H1 (cell line): ENCODE results near the gene EML4. TPM values are rescaled to one million over a fixed set of nuclear protein-coding genes. Genes with fewer than 3 reads are reported as not detected.

Experiments used
- CTCF ChIA-PET: fragments of 300-600 bp; sonication (Branson Sonifier 250); formaldehyde crosslinking; loops from one replicate; lab custom pipeline; 2021; ENCODE audit not compliant: partially characterized antibody; lab: Charles Lee
- POLR2A ChIA-PET: fragments of 300-600 bp; sonication (Branson Sonifier 250); formaldehyde crosslinking; loops from one replicate; lab custom pipeline; 2021; ENCODE audit warnings: inconsistent platforms; ENCODE audit not compliant: partially characterized antibody; lab: Charles Lee
- DNase-seq, 2 experiments: peaks; one replicate each; pipeline versions ENCODE4 v3.0.0 to v3.0.0-alpha.2; 2010 to 2022; ENCODE audit warnings: low spot score in 2 of 2, low read depth in 1 of 2, mixed read lengths in 1 of 2
- FAIRE-seq: peaks from 2 replicates; lab custom pipeline; 2011; peaks lifted over from hg19 to GRCh38; lab: Jason Lieb, UNC
- H2AFZ ChIP-seq: 2 replicates; pipeline ENCODE4 v1.8.1; 2012; ENCODE audit warnings: low read length, inconsistent platforms
- H2AK5ac ChIP-seq: 2 replicates; pipeline ENCODE4 v1.6.1; 2013; ENCODE audit warnings: low read depth, low read length
- H2BK120ac ChIP-seq: replicated peaks from 2 replicates; pipeline ENCODE3; 2013; ENCODE audit warnings: low read depth, low read length, inconsistent platforms
- H2BK12ac ChIP-seq: 2 replicates; pipeline ENCODE4 v1.6.1; 2013; ENCODE audit warnings: low read depth, low read length
- H2BK15ac ChIP-seq: 2 replicates; pipeline ENCODE4 v1.6.1; 2013; ENCODE audit warnings: low read length
- H2BK20ac ChIP-seq: 2 replicates; pipeline ENCODE4 v1.6.1; 2013; ENCODE audit warnings: low read length
- H2BK5ac ChIP-seq: 2 replicates; pipeline ENCODE4 v1.6.1; 2013; ENCODE audit warnings: low read depth, low read length
- H3K14ac ChIP-seq: 2 replicates; pipeline ENCODE4 v1.6.1; 2013; ENCODE audit warnings: inconsistent platforms; ENCODE audit not compliant: insufficient read length
- H3K18ac ChIP-seq: 2 replicates; pipeline ENCODE4 v1.6.1; 2013; ENCODE audit warnings: low read length; ENCODE audit errors: extremely low read depth
- H3K23ac ChIP-seq: 2 replicates; pipeline ENCODE4 v1.6.1; 2013; ENCODE audit warnings: inconsistent platforms; ENCODE audit not compliant: insufficient read length
- H3K23me2 ChIP-seq: 2 replicates; pipeline ENCODE4 v1.6.1; 2013; ENCODE audit warnings: low read depth, low read length
- H3K27ac ChIP-seq: 2 replicates; pipeline ENCODE4 v1.6.1; 2011; ENCODE audit warnings: low read depth, low read length, inconsistent platforms
- H3K27me3 ChIP-seq, 4 experiments: replicated peaks in 1 of 4; 1 replicate in 1 of 4; 2 replicates in 3 of 4; pipeline versions ENCODE4 v1.6.1 to v1.8.1; 2011 to 2013; ENCODE audit warnings: low read length in 3 of 4, mild to moderate bottlenecking in 3 of 4, inconsistent platforms in 2 of 4, mixed read lengths in 2 of 4, moderate library complexity in 1 of 4; ENCODE audit not compliant: control insufficient read depth in 3 of 4, insufficient read depth in 3 of 4; ENCODE audit errors: extremely low read depth in 1 of 4
- H3K36me3 ChIP-seq, 4 experiments: 2 replicates each; pipeline versions ENCODE4 v1.6.1 to v1.8.1; 2011 to 2013; ENCODE audit warnings: mild to moderate bottlenecking in 4 of 4, low read length in 3 of 4, moderate library complexity in 2 of 4, control low read depth in 1 of 4, inconsistent platforms in 1 of 4; ENCODE audit not compliant: insufficient read depth in 4 of 4, control insufficient read depth in 2 of 4
- H3K4ac ChIP-seq: replicated peaks from 2 replicates; pipeline ENCODE3; 2013; ENCODE audit warnings: low read length, low read depth, mixed read lengths, inconsistent platforms; ENCODE audit not compliant: insufficient read length
- H3K4me1 ChIP-seq, 4 experiments: replicated peaks in 1 of 4; 1 replicate in 1 of 4; 2 replicates in 3 of 4; pipeline versions ENCODE4 v1.6.1 to v1.8.1; 2011 to 2013; ENCODE audit warnings: low read length in 3 of 4, inconsistent platforms in 2 of 4, mixed read lengths in 1 of 4; ENCODE audit not compliant: insufficient read depth in 4 of 4, control insufficient read depth in 3 of 4
- H3K4me2 ChIP-seq, 2 experiments: 2 replicates each; pipeline versions ENCODE4 v1.6.1 to v1.8.1; 2011 to 2013; ENCODE audit warnings: low read depth in 2 of 2, low read length in 2 of 2, control low read depth in 1 of 2, inconsistent platforms in 1 of 2, mild to moderate bottlenecking in 1 of 2; ENCODE audit not compliant: insufficient read depth in 1 of 2
- H3K4me3 ChIP-seq, 4 experiments: fragments of 200-600, 300-600 bp in 1 of 4; sonication (generic), shearing (Covaris generic), sonication (Bioruptor Twin) in 1 of 4; 2 replicates each; pipeline versions ENCODE4 v1.5.1 to v1.8.1; 2011 to 2016; ENCODE audit warnings: low read length in 4 of 4, low read depth in 3 of 4, control low read depth in 2 of 4, inconsistent platforms in 2 of 4, mild to moderate bottlenecking in 2 of 4, mixed read lengths in 1 of 4, moderate library complexity in 1 of 4; ENCODE audit not compliant: insufficient read depth in 2 of 4; ENCODE audit errors: extremely low read depth in 1 of 4
- H3K56ac ChIP-seq: replicated peaks from 2 replicates; pipeline ENCODE3; 2013; ENCODE audit warnings: low read depth, mild to moderate bottlenecking, mixed read lengths, low read length, inconsistent platforms; ENCODE audit not compliant: insufficient read length
- H3K79me1 ChIP-seq: 2 replicates; pipeline ENCODE4 v1.6.1; 2013; ENCODE audit warnings: low read depth, low read length, control low read depth
- H3K79me2 ChIP-seq, 2 experiments: 2 replicates each; pipeline versions ENCODE4 v1.6.1 to v1.8.1; 2012 to 2013; ENCODE audit warnings: low read length in 2 of 2, mild to moderate bottlenecking in 2 of 2, inconsistent platforms in 1 of 2; ENCODE audit not compliant: insufficient read depth in 2 of 2, control insufficient read depth in 1 of 2
- H3K9ac ChIP-seq, 4 experiments: replicated peaks in 1 of 4; 1 replicate in 1 of 4; 2 replicates in 3 of 4; pipeline versions ENCODE4 v1.6.1 to v1.8.1; 2011 to 2013; ENCODE audit warnings: low read depth in 3 of 4, low read length in 3 of 4, control low read depth in 2 of 4, mild to moderate bottlenecking in 2 of 4, moderate library complexity in 2 of 4, inconsistent platforms in 1 of 4; ENCODE audit errors: extremely low read depth in 1 of 4
- H3K9me3 ChIP-seq, 2 experiments: 2 replicates each; pipeline versions ENCODE4 v1.6.1 to v1.8.1; 2012 to 2013; ENCODE audit warnings: mild to moderate bottlenecking in 2 of 2, moderate library complexity in 2 of 2, control low read depth in 1 of 2, inconsistent platforms in 1 of 2, low read depth in 1 of 2, low read length in 1 of 2, mixed read lengths in 1 of 2; ENCODE audit not compliant: insufficient read depth in 2 of 2
- H4K20me1 ChIP-seq, 2 experiments: replicated peaks in 1 of 2; 2 replicates each; pipeline versions ENCODE3 to v1.8.1; 2011 to 2013; ENCODE audit warnings: inconsistent platforms in 2 of 2, low read length in 2 of 2, mild to moderate bottlenecking in 1 of 2; ENCODE audit not compliant: insufficient read depth in 2 of 2, control insufficient read depth in 1 of 2
- H4K5ac ChIP-seq: 2 replicates; pipeline ENCODE4 v1.6.1; 2013; ENCODE audit warnings: low read length, low read depth, mixed read lengths, inconsistent platforms; ENCODE audit not compliant: insufficient read length
- H4K8ac ChIP-seq: 2 replicates; pipeline ENCODE4 v1.8.0; 2013; ENCODE audit warnings: mild to moderate bottlenecking, moderate library complexity, low read length, inconsistent platforms; ENCODE audit not compliant: insufficient read depth; ENCODE audit errors: extremely low read depth
- H4K91ac ChIP-seq: replicated peaks from 2 replicates; pipeline ENCODE3; 2013; ENCODE audit warnings: low read length, mixed read lengths, inconsistent platforms; ENCODE audit not compliant: insufficient read length
- BCL11A ChIP-seq, 2 experiments: IDR thresholded peaks; one replicate each; pipeline ENCODE4 v1.6.1; 2011; ENCODE audit warnings: low read depth in 2 of 2, low read length in 2 of 2, mild to moderate bottlenecking in 2 of 2
- CREB1 ChIP-seq: IDR thresholded peaks from 2 replicates; pipeline ENCODE4 v1.6.1; 2012; ENCODE audit warnings: inconsistent platforms
- CTCF ChIP-seq, 3 experiments: IDR thresholded peaks; 1 replicate in 2 of 3; 2 replicates in 1 of 3; pipeline versions ENCODE4 v1.5.1 to v1.6.1; 2011; ENCODE audit warnings: low read length in 3 of 3, mild to moderate bottlenecking in 3 of 3, inconsistent platforms in 2 of 3, low read depth in 1 of 3, moderate library complexity in 1 of 3; ENCODE audit not compliant: insufficient read depth in 1 of 3; ENCODE audit errors: control extremely low read depth in 1 of 3
- KDM5A ChIP-seq: fragments of 200-600 bp; IDR thresholded peaks from 2 replicates; pipeline ENCODE4 v1.7.1; 2012; ENCODE audit warnings: mild to moderate bottlenecking, low read length, inconsistent platforms, mixed read lengths
- MAFK ChIP-seq: IDR thresholded peaks from 2 replicates; pipeline ENCODE4 v1.6.1; 2012; ENCODE audit warnings: low read depth, mild to moderate bottlenecking, improper control_type of control experiment, low read length
- NRF1 ChIP-seq: IDR thresholded peaks from 2 replicates; pipeline ENCODE4 v1.6.1; 2011; ENCODE audit warnings: mild to moderate bottlenecking, low read depth, low read length, improper control_type of control experiment
- POLR2AphosphoS5 ChIP-seq: IDR thresholded peaks from 2 replicates; pipeline ENCODE4 v1.6.1; 2011; ENCODE audit warnings: low read depth, low read length
- RBBP5 ChIP-seq: IDR thresholded peaks from 2 replicates; pipeline ENCODE4 v1.7.1; 2012; ENCODE audit warnings: low read depth, mild to moderate bottlenecking, inconsistent platforms, low read length, moderate library complexity, borderline replicate concordance
- SIRT6 ChIP-seq: IDR thresholded peaks from one replicate; pipeline ENCODE4 v1.7.1; 2012; ENCODE audit warnings: low read length, inconsistent platforms
- SP4 ChIP-seq: IDR thresholded peaks from 2 replicates; pipeline ENCODE4 v1.6.1; 2012; ENCODE audit warnings: low read length, inconsistent platforms
- TCF12 ChIP-seq: IDR thresholded peaks from 2 replicates; pipeline ENCODE4 v1.6.1; 2011; ENCODE audit warnings: low read depth, mild to moderate bottlenecking, low read length
- polyA plus RNA-seq, 7 experiments: library from polyadenylated mRNA; depleted of rRNA in 3 of 7; stranded (reverse) in 5 of 7; unstranded in 2 of 7; fragments of >200 nt in 5 of 7; fragments of 200-250 nt in 2 of 7; gene quantifications; 1 replicate in 5 of 7; 2 replicates in 1 of 7; 4 replicates in 1 of 7; pipeline versions ENCODE4 v1.2.1 to v1.2.3, GENCODE V29; 2011 to 2013; ENCODE audit warnings: missing spikeins in 2 of 7, mixed read lengths in 2 of 7
- total RNA-seq: library from RNA; stranded (reverse); fragmentation: NEBNext Ultra II Directional; extraction: Animal tissue kit (Norgen Biotek cat#: 25700); gene quantifications from 2 replicates; pipeline ENCODE4 v1.2.1, GENCODE V29; 2021

The EML4 gene
- total and polyA plus RNA-seq, 2 of the 8 experiments (the other 6 are each of a cell fraction or from before 2014, with no cell fraction given) = 50.1 to 104 TPM

GRCh38 chr2:42317945-42318344 lies 148.8 kb downstream of the EML4 start:
- H3K4ac ChIP-seq = no peak overlapping the region
- no peak overlapping the region for H2BK12ac ChIP-seq
- peaks cover 0 to 1% of the 10 kb centered on the region in 2 experiments for H4K20me1 ChIP-seq
- no peak overlapping the region for H3K23ac ChIP-seq
- peaks cover 0 to 37% (median 14%) of the 10 kb centered on the region in 4 experiments; a peak in 5 of 8 replicates for H3K36me3 ChIP-seq
- no peak overlapping the region for H2BK120ac ChIP-seq
- no peak overlapping the region for H2BK15ac ChIP-seq
- H3K9ac ChIP-seq = no peak overlapping the region
- TF ChIP-seq RBBP5 (no peak), MAFK (no peak), SIRT6 (no peak), POLR2AphosphoS5 (no peak), TCF12 (no peak), CTCF (IDR thresholded peaks at IDR 0.05; ENCODE audit: control extremely low read depth in 1 of 3, insufficient read depth in 1 of 3, low read depth in 1 of 3, low read length in 3 of 3) (no peak), NRF1 (no peak), KDM5A (no peak), CREB1 (no peak), SP4 (no peak), BCL11A (IDR thresholded peaks at IDR 0.05; ENCODE audit: low read depth in 2 of 2, low read length in 2 of 2) (no peak)
- H3K79me2 ChIP-seq = no peaks in the 10 kb centered on the region
- H3K4me1 ChIP-seq = no peaks in the 10 kb centered on the region
- H3K4me3 ChIP-seq = no peak overlapping the region
- H3K4me2 ChIP-seq = no peak overlapping the region
- H3K9me3 ChIP-seq = no peaks in the 10 kb centered on the region
- DNase-seq (no peak), FAIRE-seq (no peak)
- no peak overlapping the region for H4K5ac ChIP-seq
- ChIA-PET POLR2A (no interaction called here), CTCF (interaction anchor here (0.6 kb wide), 1 partner anchor 343 kb away, joined by 3 read pairs; no protein-coding TSS in a partner anchor)
- no peaks in the 10 kb centered on the region for H3K79me1 ChIP-seq
- no peaks in the 10 kb centered on the region for H3K23me2 ChIP-seq
- H3K14ac ChIP-seq = no peak overlapping the region
- H3K18ac ChIP-seq = no peak overlapping the region
- no peak overlapping the region for H4K8ac ChIP-seq
- H3K27ac ChIP-seq = no peak overlapping the region
- H4K91ac ChIP-seq = no peak overlapping the region
- no peak overlapping the region for H2BK20ac ChIP-seq
- no peak overlapping the region for H2AK5ac ChIP-seq
- no peak overlapping the region for H3K56ac ChIP-seq
- H2AFZ ChIP-seq = no peak overlapping the region
- no peak overlapping the region for H2BK5ac ChIP-seq
- H3K27me3 ChIP-seq = no peaks in the 10 kb centered on the region
